K562 (cell line): ENCODE measurements around the gene ADAT1. TPM values are rescaled to one million over a fixed set of nuclear protein-coding genes. Genes with fewer than 3 reads are reported as not detected.
A peak's percentile ranks its signal among the peaks of the same experiment; 100 is the strongest.

Experiments
- ARID4B ChIP-seq: sonication (generic); formaldehyde crosslinking; IDR thresholded peaks from 2 replicates; pipeline ENCODE4 v1.8.0; 2022; ENCODE audit warnings: mild to moderate bottlenecking, missing genetic modification reagents
- CTCFL ChIP-seq: IDR thresholded peaks from 2 replicates; pipeline ENCODE4 v1.6.1; 2011; ENCODE audit warnings: borderline replicate concordance, low read depth, mild to moderate bottlenecking, moderate library complexity, low read length; ENCODE audit not compliant: insufficient read depth, poor library complexity, severe bottlenecking
- ELF2 ChIP-seq: fragments of 250-450 bp; sonication (Bioruptor Pico); IDR thresholded peaks from 2 replicates; pipeline ENCODE4 v1.5.0; 2021; ENCODE audit warnings: mild to moderate bottlenecking
- HDAC1 ChIP-seq, 2 experiments: fragments of 450-650 bp; IDR thresholded peaks; 2 replicates each; pipeline ENCODE4 v1.6.1; 2016 to 2017; ENCODE audit warnings: inconsistent platforms in 1 of 2, mild to moderate bottlenecking in 1 of 2, moderate library complexity in 1 of 2
- HDAC2 ChIP-seq: fragments of 450-650 bp; IDR thresholded peaks from 2 replicates; pipeline ENCODE4 v1.6.1; 2016; ENCODE audit warnings: mild to moderate bottlenecking
- HDAC6 ChIP-seq: IDR thresholded peaks from 2 replicates; pipeline ENCODE4 v1.6.1; 2012; ENCODE audit warnings: low read depth, mild to moderate bottlenecking, control low read depth, inconsistent platforms, low read length, moderate library complexity
- MTA3 ChIP-seq: fragments of 450-650 bp; formaldehyde crosslinking; IDR thresholded peaks from 2 replicates; pipeline ENCODE4 v1.6.1; 2017; ENCODE audit warnings: mild to moderate bottlenecking, borderline replicate concordance
- NCOA4 ChIP-seq: fragments of 450-650 bp; IDR thresholded peaks from 2 replicates; pipeline ENCODE4 v1.6.1; 2018; ENCODE audit warnings: mild to moderate bottlenecking; ENCODE audit not compliant: partially characterized antibody
- NKRF ChIP-seq: fragments of 450-650 bp; IDR thresholded peaks from 2 replicates; pipeline ENCODE4 v1.6.1; 2016; ENCODE audit warnings: borderline replicate concordance
- NUFIP1 ChIP-seq: fragments of 450-650 bp; IDR thresholded peaks from 2 replicates; pipeline ENCODE4 v1.6.1; 2018; ENCODE audit not compliant: partially characterized antibody
- ZBTB12 ChIP-seq: fragments of 250-450 bp; sonication (Bioruptor Pico); IDR thresholded peaks from 2 replicates; pipeline ENCODE4 v1.4.0; 2020
- ZNF143 ChIP-seq: sonication (generic); formaldehyde crosslinking; IDR thresholded peaks from 2 replicates; pipeline ENCODE4 v1.9.0; 2022; ENCODE audit warnings: mild to moderate bottlenecking, missing genetic modification reagents
- polyA plus RNA-seq, 8 experiments: library from polyadenylated mRNA; depleted of rRNA in 4 of 8; stranded (reverse) in 5 of 8; unstranded in 3 of 8; fragments of >200 nt; fragmentation: Nextera tagmentation in 2 of 8; fragmentation: Illumina TruSeq in 1 of 8; extraction: Ambion mirVana in 2 of 8; extraction: Trizol in 1 of 8; gene quantifications; 2 replicates each; pipeline versions ENCODE4 v1.2.1 to v1.2.3, GENCODE V29; 2011 to 2014; ENCODE audit warnings: inconsistent platforms in 1 of 8, missing spikeins in 1 of 8
- total RNA-seq, 7 experiments: library from RNA; depleted of rRNA in 6 of 7; stranded (reverse); fragments of >200 nt in 6 of 7; fragmentation: Illumina TruSeq in 2 of 7; extraction: Trizol in 2 of 7; gene quantifications; 2 replicates each; pipeline versions ENCODE4 v1.2.1 to v1.2.3, GENCODE V29; 2011 to 2021; ENCODE audit warnings: low replicate concordance in 1 of 7
- TF ChIP-seq, protein P1 (sequence below), 2 experiments: fragments of 450-650 bp; conservative IDR thresholded peaks; 2 replicates each; pipeline ENCODE4 v1.6.1; 2017; ENCODE audit warnings: mild to moderate bottlenecking in 2 of 2, moderate library complexity in 2 of 2
- TF ChIP-seq, protein P2 (sequence below): fragments of 250-450 bp; sonication (Bioruptor Pico); IDR thresholded peaks from 2 replicates; pipeline ENCODE4 v1.5.0; 2022; ENCODE audit warnings: mild to moderate bottlenecking

The ADAT1 gene
- total and polyA plus RNA-seq, 9 of the 15 experiments (the other 6 are each of a cell fraction or from before 2014, with no cell fraction given): 16.0 to 36.7 (median 28.2) TPM

DNA sequence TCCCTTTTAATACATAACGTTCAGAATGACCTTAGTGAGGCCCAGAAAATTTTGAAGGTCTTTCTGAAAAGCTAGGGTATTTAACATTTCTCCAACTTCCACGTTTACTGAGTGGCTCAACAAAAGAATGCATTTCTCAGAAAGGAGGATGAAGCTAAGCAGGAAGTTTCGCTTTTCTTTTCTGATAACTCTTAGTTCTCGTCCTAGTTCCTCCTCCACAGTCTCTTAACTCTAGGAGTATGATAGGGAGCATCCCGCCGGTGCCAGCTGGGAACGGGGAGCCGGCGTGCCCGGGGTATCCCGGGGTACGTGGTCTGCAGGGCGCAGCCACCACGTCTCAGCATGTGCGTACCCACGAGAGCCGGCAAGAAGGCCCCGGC is 24.0 kb upstream of the ADAT1 start (continued):
- TF ChIP-seq HDAC6 (no peak), HDAC1 (IDR thresholded peaks at IDR 0.05) (peak in 1 of 2 experiments; percentile 83; a peak in 1 of 4 replicates), ARID4B (CRISPR knock-in tag) (no peak), ZBTB12 (CRISPR knock-in tag) (no peak), NUFIP1 (no peak), NCOA4 (peak; percentile 4), ZNF143 (no peak), NKRF (peak; percentile 95), CTCFL (no peak), MTA3 (no peak), HDAC2 (0 out of 2 replicates have a peak, but pooled peaks have one; percentile 8), ELF2 (CRISPR knock-in tag) (peak; percentile 70; the same call in 1 of the 2 replicates)
- TF ChIP-seq, protein P1, sequence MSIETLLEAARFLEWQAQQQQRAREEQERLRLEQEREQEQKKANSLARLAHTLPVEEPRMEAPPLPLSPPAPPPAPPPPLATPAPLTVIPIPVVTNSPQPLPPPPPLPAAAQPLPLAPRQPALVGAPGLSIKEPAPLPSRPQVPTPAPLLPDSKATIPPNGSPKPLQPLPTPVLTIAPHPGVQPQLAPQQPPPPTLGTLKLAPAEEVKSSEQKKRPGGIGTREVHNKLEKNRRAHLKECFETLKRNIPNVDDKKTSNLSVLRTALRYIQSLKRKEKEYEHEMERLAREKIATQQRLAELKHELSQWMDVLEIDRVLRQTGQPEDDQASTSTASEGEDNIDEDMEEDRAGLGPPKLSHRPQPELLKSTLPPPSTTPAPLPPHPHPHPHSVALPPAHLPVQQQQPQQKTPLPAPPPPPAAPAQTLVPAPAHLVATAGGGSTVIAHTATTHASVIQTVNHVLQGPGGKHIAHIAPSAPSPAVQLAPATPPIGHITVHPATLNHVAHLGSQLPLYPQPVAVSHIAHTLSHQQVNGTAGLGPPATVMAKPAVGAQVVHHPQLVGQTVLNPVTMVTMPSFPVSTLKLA (conservative IDR thresholded peaks at IDR 0.05): peak in 1 of 2 experiments; percentile 75; a peak in 1 of 4 replicates
- TF ChIP-seq, protein P2, sequence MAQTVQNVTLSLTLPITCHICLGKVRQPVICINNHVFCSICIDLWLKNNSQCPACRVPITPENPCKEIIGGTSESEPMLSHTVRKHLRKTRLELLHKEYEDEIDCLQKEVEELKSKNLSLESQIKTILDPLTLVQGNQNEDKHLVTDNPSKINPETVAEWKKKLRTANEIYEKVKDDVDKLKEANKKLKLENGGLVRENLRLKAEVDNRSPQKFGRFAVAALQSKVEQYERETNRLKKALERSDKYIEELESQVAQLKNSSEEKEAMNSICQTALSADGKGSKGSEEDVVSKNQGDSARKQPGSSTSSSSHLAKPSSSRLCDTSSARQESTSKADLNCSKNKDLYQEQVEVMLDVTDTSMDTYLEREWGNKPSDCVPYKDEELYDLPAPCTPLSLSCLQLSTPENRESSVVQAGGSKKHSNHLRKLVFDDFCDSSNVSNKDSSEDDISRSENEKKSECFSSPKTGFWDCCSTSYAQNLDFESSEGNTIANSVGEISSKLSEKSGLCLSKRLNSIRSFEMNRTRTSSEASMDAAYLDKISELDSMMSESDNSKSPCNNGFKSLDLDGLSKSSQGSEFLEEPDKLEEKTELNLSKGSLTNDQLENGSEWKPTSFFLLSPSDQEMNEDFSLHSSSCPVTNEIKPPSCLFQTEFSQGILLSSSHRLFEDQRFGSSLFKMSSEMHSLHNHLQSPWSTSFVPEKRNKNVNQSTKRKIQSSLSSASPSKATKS (CRISPR knock-in tag): no peak
